Suprapubic skin (tissue), 4 donors: ENCODE results near the gene CCDC169. TPM values are rescaled to one million over a fixed set of nuclear protein-coding genes. Genes with fewer than 3 reads are reported as not detected.

Experiments
- DNase-seq, 2 donors: peaks; one replicate each; pipeline ENCODE4 v3.0.0-alpha.2; 2019; ENCODE audit warnings: low spot score in 2 of 2
- H3K27ac ChIP-seq: fragments of 200-600 bp; sonication (generic); one replicate; pipeline ENCODE4 v1.5.1; 2019
- H3K27me3 ChIP-seq: fragments of 200-600 bp; sonication (generic); one replicate; pipeline ENCODE4 v1.5.1; 2019
- H3K36me3 ChIP-seq: fragments of 200-600 bp; sonication (generic); one replicate; pipeline ENCODE4 v1.5.1; 2019
- H3K4me1 ChIP-seq: fragments of 200-600 bp; sonication (generic); one replicate; pipeline ENCODE4 v1.5.1; 2019
- H3K4me3 ChIP-seq: fragments of 200-600 bp; sonication (generic); one replicate; pipeline ENCODE4 v1.5.1; 2019; ENCODE audit warnings: mild to moderate bottlenecking
- H3K9me3 ChIP-seq: fragments of 200-600 bp; sonication (generic); one replicate; pipeline ENCODE4 v1.5.1; 2019
- EP300 ChIP-seq: sonication (generic); formaldehyde crosslinking; IDR thresholded peaks from one replicate; pipeline ENCODE4 v1.6.1; 2017; ENCODE audit warnings: antibody characterized with exemption
- POLR2A ChIP-seq, 2 donors: fragments of 450-650 bp; IDR thresholded peaks; one replicate each; pipeline ENCODE4 v1.6.1; 2017; ENCODE audit warnings: antibody characterized with exemption in 2 of 2, mild to moderate bottlenecking in 2 of 2, moderate library complexity in 2 of 2
- POLR2AphosphoS5 ChIP-seq, 3 donors: sonication (generic); formaldehyde crosslinking; IDR thresholded peaks; one replicate each; pipeline ENCODE4 v1.6.1; 2017; ENCODE audit warnings: antibody characterized with exemption in 3 of 3
- WGBS: methylation state at CpG from one replicate; pipeline ENCODE4 v1.1.5; 2018; 5-methylcytosine and 5-hydroxymethylcytosine counted together
- total RNA-seq, 4 donors: library from RNA; depleted of rRNA; stranded (reverse); fragments of >200 nt; gene quantifications; one replicate each; pipeline ENCODE4 v1.1.0, GENCODE V29; 2016
- TF ChIP-seq, protein P1 (sequence below), 2 donors: fragments of 200-600 bp in 1 of 2; fragments of 450-650 bp in 1 of 2; sonication (generic) in 1 of 2; IDR thresholded peaks; one replicate each; pipeline ENCODE4 v1.5.1; 2016 to 2019; ENCODE audit warnings: antibody characterized with exemption in 2 of 2, mild to moderate bottlenecking in 1 of 2, moderate library complexity in 1 of 2

CCDC169 gene
- total RNA-seq, 4 donors from 2014 or later, result 0.13 to 0.48 (median 0.17) TPM; not detected in 1

GRCh38 chr13:36251017-36251416 lies 46.6 kb downstream of the CCDC169 start:
- DNase-seq, result no peak
- peaks cover 7% of the 10 kb centered on the region for H3K9me3 ChIP-seq
- TF ChIP-seq, protein P1, sequence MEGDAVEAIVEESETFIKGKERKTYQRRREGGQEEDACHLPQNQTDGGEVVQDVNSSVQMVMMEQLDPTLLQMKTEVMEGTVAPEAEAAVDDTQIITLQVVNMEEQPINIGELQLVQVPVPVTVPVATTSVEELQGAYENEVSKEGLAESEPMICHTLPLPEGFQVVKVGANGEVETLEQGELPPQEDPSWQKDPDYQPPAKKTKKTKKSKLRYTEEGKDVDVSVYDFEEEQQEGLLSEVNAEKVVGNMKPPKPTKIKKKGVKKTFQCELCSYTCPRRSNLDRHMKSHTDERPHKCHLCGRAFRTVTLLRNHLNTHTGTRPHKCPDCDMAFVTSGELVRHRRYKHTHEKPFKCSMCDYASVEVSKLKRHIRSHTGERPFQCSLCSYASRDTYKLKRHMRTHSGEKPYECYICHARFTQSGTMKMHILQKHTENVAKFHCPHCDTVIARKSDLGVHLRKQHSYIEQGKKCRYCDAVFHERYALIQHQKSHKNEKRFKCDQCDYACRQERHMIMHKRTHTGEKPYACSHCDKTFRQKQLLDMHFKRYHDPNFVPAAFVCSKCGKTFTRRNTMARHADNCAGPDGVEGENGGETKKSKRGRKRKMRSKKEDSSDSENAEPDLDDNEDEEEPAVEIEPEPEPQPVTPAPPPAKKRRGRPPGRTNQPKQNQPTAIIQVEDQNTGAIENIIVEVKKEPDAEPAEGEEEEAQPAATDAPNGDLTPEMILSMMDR (IDR thresholded peaks at IDR 0.05), result no peak
- TF ChIP-seq EP300, result no peak
- TF ChIP-seq POLR2AphosphoS5 (IDR thresholded peaks at IDR 0.05), result no peak
- TF ChIP-seq POLR2A (IDR thresholded peaks at IDR 0.05), result no peak
- H3K4me3 ChIP-seq, result no peak overlapping the region
- WGBS, result 91% methylated on average over 4 of the region's 4 CpGs
- H3K36me3 ChIP-seq, result no peaks in the 10 kb centered on the region
- H3K27ac ChIP-seq, result no peak overlapping the region
- no peaks in the 10 kb centered on the region for H3K27me3 ChIP-seq
- H3K4me1 ChIP-seq, result no peaks in the 10 kb centered on the region

GRCh38 chr13:36248700-36249099 lies 48.9 kb downstream of the CCDC169 start:
- Histone ChIP-seq H3K27me3 (no peaks in the 10 kb centered on the region), H3K9me3 (peaks cover 7% of the 10 kb centered on the region), H3K36me3 (no peaks in the 10 kb centered on the region), H3K27ac (no peak overlapping the region), H3K4me3 (no peak overlapping the region), H3K4me1 (no peaks in the 10 kb centered on the region)
- no peak for DNase-seq
- TF ChIP-seq, protein P1 (IDR thresholded peaks at IDR 0.05), result no peak
- TF ChIP-seq POLR2AphosphoS5 (IDR thresholded peaks at IDR 0.05) (no peak), EP300 (no peak)

DNA sequence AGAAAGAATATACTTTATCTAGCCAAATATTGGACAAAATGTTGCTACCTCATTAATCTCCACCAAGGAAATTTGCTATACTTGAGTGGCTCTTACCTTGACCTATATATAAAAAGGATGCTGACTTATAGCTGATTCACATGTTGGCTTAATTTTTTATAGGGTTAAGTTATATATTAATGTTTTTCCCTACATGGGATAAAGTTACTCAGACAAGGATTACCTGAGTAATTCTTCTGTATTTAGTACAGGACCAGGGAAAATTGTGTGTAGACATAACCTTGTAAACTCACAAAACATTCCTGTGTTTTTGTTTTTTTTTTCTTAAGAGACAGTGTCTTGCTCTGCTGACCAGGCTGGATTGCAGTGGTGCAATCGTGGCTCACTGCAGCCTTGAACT lies 52.6 kb downstream of the CCDC169 start:
- Histone ChIP-seq H3K36me3 (no peaks in the 10 kb centered on the region), H3K27me3 (no peaks in the 10 kb centered on the region), H3K27ac (no peak overlapping the region), H3K4me1 (no peaks in the 10 kb centered on the region), H3K9me3 (peaks cover 7% of the 10 kb centered on the region), H3K4me3 (no peak overlapping the region)
- DNase-seq, result no peak
- TF ChIP-seq POLR2A (IDR thresholded peaks at IDR 0.05), result no peak
- TF ChIP-seq, protein P1 (IDR thresholded peaks at IDR 0.05), result no peak
- no peak for TF ChIP-seq EP300
- no peak for TF ChIP-seq POLR2AphosphoS5 (IDR thresholded peaks at IDR 0.05)
- 83% methylated on average over 1 of the region's 1 CpG for WGBS

GRCh38 chr13:36244073-36244472 lies 53.5 kb downstream of the CCDC169 start:
- TF ChIP-seq POLR2A (IDR thresholded peaks at IDR 0.05) (no peak), POLR2AphosphoS5 (IDR thresholded peaks at IDR 0.05) (no peak), EP300 (no peak)
- TF ChIP-seq, protein P1 (IDR thresholded peaks at IDR 0.05), result no peak
- H3K9me3 ChIP-seq, result peaks cover 7% of the 10 kb centered on the region

GRCh38 chr13:36242761-36243160 lies 54.9 kb downstream of the CCDC169 start:
- Histone ChIP-seq H3K36me3 (no peaks in the 10 kb centered on the region), H3K27ac (no peak overlapping the region), H3K9me3 (peaks cover 7% of the 10 kb centered on the region), H3K4me3 (no peak overlapping the region), H3K4me1 (no peaks in the 10 kb centered on the region), H3K27me3 (no peaks in the 10 kb centered on the region)
- WGBS, result 92% methylated on average over 2 of the region's 2 CpGs
- no peak for DNase-seq
- TF ChIP-seq POLR2AphosphoS5 (IDR thresholded peaks at IDR 0.05) (no peak), EP300 (no peak), POLR2A (IDR thresholded peaks at IDR 0.05) (no peak)
- TF ChIP-seq, protein P1 (IDR thresholded peaks at IDR 0.05), result no peak

More at GRCh38 chr13:36244073-36244472, 53.5 kb downstream of the CCDC169 start:
- H3K4me3 ChIP-seq, result no peak overlapping the region
- H3K36me3 ChIP-seq, result no peaks in the 10 kb centered on the region
- no peaks in the 10 kb centered on the region for H3K27me3 ChIP-seq
- DNase-seq, result no peak
- no peak overlapping the region for H3K27ac ChIP-seq
- 80% methylated on average over 2 of the region's 2 CpGs for WGBS
- H3K4me1 ChIP-seq, result no peaks in the 10 kb centered on the region
